ENCODE results near the gene CHMP4A.
"Not testable (repeated sequence)": the region's sequence is repeated elsewhere in the genome, so short reads cannot be mapped to it uniquely, and the experiment has no call there.

Gene CHMP4A

GRCh38 chr14:24224618-24225071, 11.4 kb upstream of the CHMP4A start:
- peak; percentile 77 to 82 for DNase-seq (ENCODE audit: low read depth in 2 of 2)

- not testable (repeated sequence) for DNase-seq (ENCODE audit: low read depth in 2 of 2)
Measured at GRCh38 chr14:24222987-24223386, 9.7 kb upstream of the CHMP4A start.

GRCh38 chr14:24219521-24219920, 6.2 kb upstream of the CHMP4A start:
- no peak for DNase-seq (ENCODE audit: low read depth in 2 of 2)

GRCh38 chr14:24219080-24219479, 5.8 kb upstream of the CHMP4A start:
- no peak for DNase-seq (ENCODE audit: low read depth in 2 of 2)

- DNase-seq (ENCODE audit: low read depth in 2 of 2), result not testable (repeated sequence)
Measured at GRCh38 chr14:24216876-24217275, 3.6 kb upstream of the CHMP4A start.

- no peak for DNase-seq (ENCODE audit: low read depth in 2 of 2)
Measured at GRCh38 chr14:24216345-24216699, 3.0 kb upstream of the CHMP4A start.

GRCh38 chr14:24215495-24216344, 2.4 kb upstream of the CHMP4A start, which contains the start of gene MDP1:
Gene MDP1, minus strand, starts transcription at chr14:24216066. Its CDS starts 111 bp downstream, at chr14:24215955.
- DNase-seq (ENCODE audit: low read depth in 2 of 2), result peak; percentile 50 to 62

- DNase-seq (ENCODE audit: low read depth in 2 of 2), result no peak
Measured at GRCh38 chr14:24213866-24214662, 776 bp upstream of the CHMP4A start.

- DNase-seq (ENCODE audit: low read depth in 2 of 2), result no peak
Measured at GRCh38 chr14:24211311-24211710, 2.0 kb downstream of the CHMP4A start.

- no peak for DNase-seq (ENCODE audit: low read depth in 2 of 2)
Measured at GRCh38 chr14:24207625-24208024, 5.7 kb downstream of the CHMP4A start.

- DNase-seq (ENCODE audit: low read depth in 2 of 2), result no peak
Measured at GRCh38 chr14:24207104-24207551, 6.2 kb downstream of the CHMP4A start.

GRCh38 chr14:24206260-24207103, 6.8 kb downstream of the CHMP4A start:
- DNase-seq (ENCODE audit: low read depth in 2 of 2), result no peak

- DNase-seq (ENCODE audit: low read depth in 2 of 2), result no peak
Measured at GRCh38 chr14:24204163-24205146, 8.8 kb downstream of the CHMP4A start.

- DNase-seq (ENCODE audit: low read depth in 2 of 2), result not testable (repeated sequence)
Measured at GRCh38 chr14:24203249-24203886, 9.9 kb downstream of the CHMP4A start.

GRCh38 chr14:24202538-24202937, 10.8 kb downstream of the CHMP4A start:
- DNase-seq (ENCODE audit: low read depth in 2 of 2), result not testable (repeated sequence)

- DNase-seq (ENCODE audit: low read depth in 2 of 2), result no peak
Measured at GRCh38 chr14:24198814-24199524, 14.3 kb downstream of the CHMP4A start.

- no peak for DNase-seq (ENCODE audit: low read depth in 2 of 2)
Measured at GRCh38 chr14:24197056-24197450, 16.2 kb downstream of the CHMP4A start.

GRCh38 chr14:24196071-24197055, 16.9 kb downstream of the CHMP4A start:
- no peak for DNase-seq (ENCODE audit: low read depth in 2 of 2)

All from fibroblast of skin of left quadriceps (primary cell).